Neural cell (in vitro differentiated cells): ENCODE measurements around the gene NACC1.

ENCODE experiments used
- CTCF ChIP-seq: fragments of 450-650 bp; IDR thresholded peaks from 2 replicates; pipeline ENCODE4 v1.5.1; 2014; ENCODE audit warnings: antibody characterized with exemption, mild to moderate bottlenecking, moderate library complexity; ENCODE audit not compliant: poor library complexity, severe bottlenecking
- EP300 ChIP-seq: fragments of 450-650 bp; conservative IDR thresholded peaks from 2 replicates; pipeline ENCODE4 v1.6.1; 2014; ENCODE audit warnings: antibody characterized with exemption, mild to moderate bottlenecking, moderate library complexity; ENCODE audit not compliant: poor library complexity, severe bottlenecking
- EZH2 ChIP-seq: fragments of 200-600, 300-800 bp; shearing (Covaris generic), sonication (generic); IDR thresholded peaks from 2 replicates; pipeline ENCODE4 v1.6.1; 2014; ENCODE audit warnings: antibody characterized with exemption, low read length, borderline replicate concordance, mild to moderate bottlenecking; ENCODE audit not compliant: insufficient read depth, poor library complexity, severe bottlenecking
- POLR2AphosphoS5 ChIP-seq: IDR thresholded peaks from 2 replicates; pipeline ENCODE4 v1.6.1; 2012
- RAD21 ChIP-seq: fragments of 450-650 bp; conservative IDR thresholded peaks from 2 replicates; pipeline ENCODE4 v1.6.1; 2014; ENCODE audit warnings: antibody characterized with exemption, mild to moderate bottlenecking, moderate library complexity
- REST ChIP-seq: IDR thresholded peaks from 2 replicates; pipeline ENCODE4 v1.6.1; 2012; ENCODE audit warnings: borderline replicate concordance
- TAF1 ChIP-seq: IDR thresholded peaks from 2 replicates; pipeline ENCODE4 v1.6.1; 2012; ENCODE audit warnings: low read depth

- no peak for TF ChIP-seq TAF1
- no peak for TF ChIP-seq EZH2
- TF ChIP-seq EP300: no peak
- TF ChIP-seq CTCF: no peak
- no peak for TF ChIP-seq POLR2AphosphoS5
- no peak for TF ChIP-seq RAD21
- TF ChIP-seq REST: no peak
Observed at GRCh38 chr19:13187419-13187818, 69.4 kb downstream of the NACC1 start.
